SU-DHL-6 (cell line): ENCODE measurements around the gene CWF19L1.

Experiments
- H2AFZ ChIP-seq: fragments of 200-600 bp; sonication (generic); 2 replicates; pipeline ENCODE4 v1.6.1; 2014; ENCODE audit warnings: low read depth, mild to moderate bottlenecking, moderate library complexity, mixed read lengths, antibody characterized with exemption, low read length; ENCODE audit not compliant: severe bottlenecking
- H3F3A ChIP-seq: fragments of 200-600 bp; shearing (Covaris generic); 2 replicates; pipeline ENCODE4 v1.6.0; 2016; ENCODE audit warnings: antibody characterized with exemption, mild to moderate bottlenecking; ENCODE audit not compliant: insufficient read depth
- H3K27ac ChIP-seq: fragments of 200-600 bp; sonication (generic); 2 replicates; pipeline ENCODE4 v1.5.1; 2016; ENCODE audit warnings: low read depth, mild to moderate bottlenecking, low read length, moderate library complexity, mixed read lengths
- H3K27me3 ChIP-seq: fragments of 200-600 bp; sonication (generic), shearing (Covaris generic); 2 replicates; pipeline ENCODE4 v1.6.0; 2014; ENCODE audit warnings: mild to moderate bottlenecking, low read length
- H3K36me3 ChIP-seq: fragments of 200-600 bp; sonication (generic); 2 replicates; pipeline ENCODE4 v1.6.1; 2014; ENCODE audit warnings: mild to moderate bottlenecking, low read length, mixed read lengths
- H3K4me2 ChIP-seq: fragments of 300-600, 200-600 bp; shearing (Covaris generic), sonication (generic); 2 replicates; pipeline ENCODE4 v1.6.0; 2014; ENCODE audit warnings: low read length, low read depth, mild to moderate bottlenecking; ENCODE audit not compliant: poor library complexity, severe bottlenecking
- H3K4me3 ChIP-seq: fragments of 200-600 bp; sonication (generic); 2 replicates; pipeline ENCODE4 v1.5.1; 2014; ENCODE audit warnings: antibody characterized with exemption, low read length, mild to moderate bottlenecking, mixed read lengths; ENCODE audit not compliant: insufficient read depth, poor library complexity, severe bottlenecking
- H3K79me2 ChIP-seq: fragments of 200-600 bp; sonication (generic); 2 replicates; pipeline ENCODE4 v1.6.1; 2014; ENCODE audit warnings: mild to moderate bottlenecking, low read length, moderate library complexity; ENCODE audit not compliant: insufficient read depth
- H3K9ac ChIP-seq: fragments of 200-600 bp; sonication (generic); 2 replicates; pipeline ENCODE4 v1.7.0; 2014; ENCODE audit warnings: mild to moderate bottlenecking, low read length
- H3K9me2 ChIP-seq: fragments of 200-600 bp; sonication (generic); replicated peaks from 2 replicates; pipeline ENCODE4 v1.6.1; 2014; ENCODE audit warnings: low read length; ENCODE audit not compliant: insufficient read depth
- H3K9me3 ChIP-seq: fragments of 200-600 bp; sonication (generic); 2 replicates; pipeline ENCODE4 v1.6.1; 2014; ENCODE audit warnings: low read length, mixed read lengths; ENCODE audit not compliant: insufficient read depth
- H4K20me1 ChIP-seq: fragments of 200-600 bp; sonication (generic); 2 replicates; pipeline ENCODE4 v1.6.1; 2014; ENCODE audit warnings: low read depth, mild to moderate bottlenecking, antibody characterized with exemption, low read length, moderate library complexity, mixed read lengths
- CTCF ChIP-seq: fragments of 200-600 bp; sonication (generic); IDR thresholded peaks from one replicate; pipeline ENCODE4 v1.5.1; 2017; ENCODE audit warnings: antibody characterized with exemption, mild to moderate bottlenecking, low read length, moderate library complexity; ENCODE audit not compliant: insufficient read depth, poor library complexity, severe bottlenecking
- EZH2phosphoT487 ChIP-seq: fragments of 200-600 bp; sonication (generic), shearing (Covaris generic); conservative IDR thresholded peaks from 2 replicates; pipeline ENCODE4 v1.6.1; 2018; ENCODE audit warnings: mild to moderate bottlenecking, antibody characterized with exemption, low read length, moderate library complexity, mixed read lengths

The CWF19L1 gene

DNA sequence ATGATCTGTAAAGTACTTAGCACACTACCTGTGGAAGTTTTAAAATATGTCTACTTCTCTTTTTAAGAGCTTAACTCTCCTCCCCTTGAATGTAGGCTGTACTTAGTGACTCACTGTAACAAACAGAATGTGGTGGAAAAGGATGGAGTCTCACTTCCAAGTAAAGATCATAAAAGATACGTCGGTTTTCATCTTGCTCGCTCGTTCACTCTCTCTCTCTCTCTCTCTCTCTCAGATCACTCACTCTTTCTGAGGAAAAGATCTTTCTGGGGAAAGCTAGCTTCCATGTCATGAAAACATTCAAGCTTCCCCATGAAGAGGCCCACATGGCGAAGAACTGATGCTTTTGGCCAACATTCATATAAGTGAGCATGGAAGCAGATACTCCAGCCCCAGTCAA lies 43.6 kb downstream of the CWF19L1 start:
- Histone ChIP-seq H3K27me3 (no peaks in the 10 kb centered on the region), H2AFZ (no peak overlapping the region), H3K79me2 (peaks cover 29% of the 10 kb centered on the region), H3K27ac (no peak overlapping the region), H3K9me3 (no peaks in the 10 kb centered on the region), H3K4me3 (no peak overlapping the region), H3K9me2 (no peaks in the 10 kb centered on the region), H3F3A (no peaks in the 10 kb centered on the region; the same call in 1 of the 2 replicates), H3K36me3 (peaks cover 41% of the 10 kb centered on the region), H3K9ac (no peak overlapping the region), H3K4me2 (no peak overlapping the region), H4K20me1 (no peaks in the 10 kb centered on the region; the same call in 1 of the 2 replicates)
- TF ChIP-seq EZH2phosphoT487 (no peak), CTCF (no peak)

- Histone ChIP-seq H3K9ac (no peak overlapping the region), H3K4me3 (no peak overlapping the region), H3K27me3 (no peaks in the 10 kb centered on the region), H4K20me1 (no peaks in the 10 kb centered on the region; the same call in 1 of the 2 replicates), H3F3A (no peaks in the 10 kb centered on the region; the same call in 1 of the 2 replicates), H3K9me2 (no peaks in the 10 kb centered on the region), H3K4me2 (no peak overlapping the region), H3K79me2 (peaks cover 16% of the 10 kb centered on the region), H3K36me3 (peaks cover 49% of the 10 kb centered on the region), H3K9me3 (no peaks in the 10 kb centered on the region), H3K27ac (no peak overlapping the region), H2AFZ (no peak overlapping the region)
- TF ChIP-seq CTCF (no peak), EZH2phosphoT487 (no peak)
Measured at GRCh38 chr10:100222529-100222928, 44.9 kb downstream of the CWF19L1 start.

DNA sequence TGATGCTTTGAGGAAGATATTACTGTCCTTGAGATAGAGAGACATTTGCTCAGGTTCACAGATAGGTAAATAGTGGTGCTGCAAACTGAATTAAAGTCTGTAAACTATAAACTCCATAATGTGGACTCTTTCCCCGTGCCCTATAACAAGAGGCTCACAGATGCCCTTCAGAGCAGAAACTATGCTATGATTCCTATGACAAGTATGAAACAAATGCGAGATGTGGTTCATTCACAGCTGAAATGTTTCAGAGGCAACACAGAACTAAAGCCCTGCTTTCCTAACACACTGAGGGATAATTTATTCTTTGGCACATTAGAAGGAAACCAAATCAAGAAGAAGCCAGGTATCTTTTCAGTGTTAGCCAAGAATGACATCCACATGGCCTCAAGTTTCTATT lies 51.4 kb downstream of the CWF19L1 start:
- Histone ChIP-seq H4K20me1 (no peaks in the 10 kb centered on the region), H3K27ac (no peak overlapping the region), H2AFZ (no peak overlapping the region), H3K9me2 (no peaks in the 10 kb centered on the region), H3K4me3 (no peak overlapping the region), H3K9me3 (no peaks in the 10 kb centered on the region), H3K9ac (no peak overlapping the region), H3K36me3 (peaks cover 67% of the 10 kb centered on the region), H3K27me3 (no peaks in the 10 kb centered on the region), H3K79me2 (no peaks in the 10 kb centered on the region), H3K4me2 (no peak overlapping the region), H3F3A (no peaks in the 10 kb centered on the region)
- TF ChIP-seq EZH2phosphoT487, result no peak
- no peak for TF ChIP-seq CTCF
